ENCODE data around the gene MYO1D.

The MYO1D gene

DNA sequence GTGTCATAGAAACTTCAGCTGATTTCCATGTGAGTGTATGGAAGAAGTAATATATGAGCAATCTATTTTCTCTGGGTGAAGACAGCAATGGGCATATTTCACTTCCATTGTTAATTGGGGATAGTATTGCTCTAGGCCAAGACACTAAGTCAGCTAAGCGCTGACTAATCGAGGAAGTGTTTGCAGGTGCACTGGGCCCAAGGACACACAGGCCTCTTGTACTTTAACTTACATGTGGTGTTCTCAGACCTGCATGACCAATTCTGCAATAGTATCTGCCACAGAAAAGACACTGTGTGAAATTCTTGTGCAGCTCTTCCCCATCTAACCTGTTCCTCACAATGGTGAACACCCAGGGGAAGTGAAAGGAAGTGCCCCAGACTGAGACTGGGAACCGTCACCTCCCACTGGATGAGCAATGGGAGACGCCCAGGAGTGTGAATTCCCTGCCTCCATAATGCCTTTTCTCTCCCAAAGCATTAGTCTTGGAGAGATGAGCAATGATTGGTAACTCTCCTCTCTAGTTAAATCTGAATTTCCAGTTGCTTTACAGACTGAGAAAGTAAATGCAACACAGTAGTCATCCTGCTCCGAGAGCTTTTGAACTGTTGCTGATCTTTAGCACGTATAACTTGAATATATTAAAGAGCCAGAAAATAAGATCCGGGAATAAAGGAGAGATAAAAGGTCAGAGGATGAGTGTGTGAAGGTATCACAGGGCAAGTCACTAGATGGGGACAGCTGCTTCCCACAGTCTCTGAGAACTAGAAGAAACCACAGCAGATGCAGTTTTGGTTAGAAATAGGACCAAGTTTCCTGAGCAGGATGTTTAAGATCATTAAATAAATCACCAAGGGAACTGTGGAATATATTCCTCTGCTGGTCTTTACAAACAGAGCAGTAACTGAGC is 307.5 kb downstream of the MYO1D start:
- Histone ChIP-seq H3K27me3 (replicated peaks) (no peaks in the 10 kb centered on the region), H3K36me3 (replicated peaks) (no peaks in the 10 kb centered on the region), H3K27ac (no peak overlapping the region), H3K4me3 (ENCODE audit: low read depth, low read length) (no peak overlapping the region)
- DNase-seq: no peak
- TF ChIP-seq, protein P1, sequence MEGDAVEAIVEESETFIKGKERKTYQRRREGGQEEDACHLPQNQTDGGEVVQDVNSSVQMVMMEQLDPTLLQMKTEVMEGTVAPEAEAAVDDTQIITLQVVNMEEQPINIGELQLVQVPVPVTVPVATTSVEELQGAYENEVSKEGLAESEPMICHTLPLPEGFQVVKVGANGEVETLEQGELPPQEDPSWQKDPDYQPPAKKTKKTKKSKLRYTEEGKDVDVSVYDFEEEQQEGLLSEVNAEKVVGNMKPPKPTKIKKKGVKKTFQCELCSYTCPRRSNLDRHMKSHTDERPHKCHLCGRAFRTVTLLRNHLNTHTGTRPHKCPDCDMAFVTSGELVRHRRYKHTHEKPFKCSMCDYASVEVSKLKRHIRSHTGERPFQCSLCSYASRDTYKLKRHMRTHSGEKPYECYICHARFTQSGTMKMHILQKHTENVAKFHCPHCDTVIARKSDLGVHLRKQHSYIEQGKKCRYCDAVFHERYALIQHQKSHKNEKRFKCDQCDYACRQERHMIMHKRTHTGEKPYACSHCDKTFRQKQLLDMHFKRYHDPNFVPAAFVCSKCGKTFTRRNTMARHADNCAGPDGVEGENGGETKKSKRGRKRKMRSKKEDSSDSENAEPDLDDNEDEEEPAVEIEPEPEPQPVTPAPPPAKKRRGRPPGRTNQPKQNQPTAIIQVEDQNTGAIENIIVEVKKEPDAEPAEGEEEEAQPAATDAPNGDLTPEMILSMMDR (IDR thresholded peaks at IDR 0.05; ENCODE audit: low read depth, low read length, missing control alignments): no peak
- in situ Hi-C loops (cut with HindIII; ENCODE audit: low pct_ligation_motif_present, low sequenced_read_pairs): no loop called here

DNA sequence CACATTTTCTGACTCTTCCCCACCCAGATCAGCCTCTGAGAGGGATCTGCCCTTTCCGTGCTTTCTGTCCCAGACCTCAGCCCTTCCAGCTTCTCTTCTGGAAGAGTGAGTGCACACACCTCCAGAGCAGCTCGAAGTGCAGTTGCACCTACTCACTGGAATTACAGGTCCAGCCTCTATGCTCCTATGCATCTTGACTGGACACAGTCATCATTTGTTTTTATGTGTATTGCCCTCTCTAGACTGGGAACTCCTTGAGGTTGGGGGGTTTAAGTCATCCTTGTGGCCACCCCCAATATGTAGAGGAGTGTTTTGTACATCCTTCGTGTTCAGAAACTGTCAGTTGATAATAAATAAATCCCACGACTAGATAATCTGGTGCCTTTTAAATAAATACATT is 308.2 kb downstream of the MYO1D start:
- in situ Hi-C loops (cut with HindIII; ENCODE audit: low pct_ligation_motif_present, low sequenced_read_pairs): no loop called here
- no peak for DNase-seq
- Histone ChIP-seq H3K4me3 (ENCODE audit: low read depth, low read length) (no peak overlapping the region), H3K27ac (no peak overlapping the region), H3K36me3 (replicated peaks) (no peaks in the 10 kb centered on the region), H3K27me3 (replicated peaks) (no peaks in the 10 kb centered on the region)
- TF ChIP-seq, protein P1 (IDR thresholded peaks at IDR 0.05; ENCODE audit: low read depth, low read length, missing control alignments): no peak

DNA sequence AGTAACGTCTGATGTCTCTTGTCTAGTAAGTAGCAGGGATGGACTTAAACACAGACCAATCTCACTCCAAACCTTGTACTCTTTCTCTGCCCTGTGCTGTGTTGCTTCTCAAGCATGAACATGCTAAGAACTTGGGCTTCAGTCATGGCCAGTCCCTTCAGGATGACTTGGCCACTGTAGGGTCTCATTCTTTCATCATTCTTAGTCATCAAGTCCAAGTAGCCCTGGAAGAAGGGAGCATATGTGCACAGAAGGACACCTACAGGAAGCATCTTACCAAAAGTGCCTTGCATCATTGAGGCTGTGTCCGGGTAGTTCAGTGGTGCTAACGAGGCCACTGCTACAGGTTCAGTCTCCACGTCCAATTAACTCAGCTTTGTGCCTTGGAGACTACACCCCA is 309.4 kb downstream of the MYO1D start:
- no peaks in the 10 kb centered on the region for H3K36me3 ChIP-seq (replicated peaks)
- in situ Hi-C loops (cut with HindIII; ENCODE audit: low pct_ligation_motif_present, low sequenced_read_pairs): no loop called here
- no peak overlapping the region for H3K27ac ChIP-seq
- H3K27me3 ChIP-seq (replicated peaks): no peaks in the 10 kb centered on the region
- H3K4me3 ChIP-seq (ENCODE audit: low read depth, low read length): no peak overlapping the region
- TF ChIP-seq, protein P1 (IDR thresholded peaks at IDR 0.05; ENCODE audit: low read depth, low read length, missing control alignments): no peak
- no peak for DNase-seq

DNA sequence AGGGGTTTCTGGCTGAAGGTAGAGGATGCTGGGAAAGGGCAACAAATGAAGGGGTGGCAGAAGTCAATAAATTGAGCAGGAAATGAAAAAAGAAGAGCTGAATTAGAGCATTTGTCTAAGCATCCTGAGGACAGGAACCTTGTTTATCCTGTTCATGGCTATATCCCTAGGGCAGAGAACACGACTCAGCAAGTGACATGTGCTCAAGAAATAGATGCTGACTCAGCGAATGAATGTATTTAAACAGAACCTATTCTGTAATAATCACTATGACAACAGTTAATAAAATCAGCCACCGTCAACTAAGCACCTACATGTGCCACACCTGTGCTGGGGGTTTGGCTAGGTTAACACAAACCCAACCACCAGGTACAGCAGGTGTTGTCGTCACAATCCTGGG is 309.8 kb downstream of the MYO1D start:
- TF ChIP-seq, protein P1 (IDR thresholded peaks at IDR 0.05; ENCODE audit: low read depth, low read length, missing control alignments): no peak
- in situ Hi-C loops (cut with HindIII; ENCODE audit: low pct_ligation_motif_present, low sequenced_read_pairs): no loop called here
- Histone ChIP-seq H3K27ac (no peak overlapping the region), H3K27me3 (replicated peaks) (no peaks in the 10 kb centered on the region), H3K4me3 (ENCODE audit: low read depth, low read length) (no peak overlapping the region), H3K36me3 (replicated peaks) (no peaks in the 10 kb centered on the region)
- no peak for DNase-seq

DNA sequence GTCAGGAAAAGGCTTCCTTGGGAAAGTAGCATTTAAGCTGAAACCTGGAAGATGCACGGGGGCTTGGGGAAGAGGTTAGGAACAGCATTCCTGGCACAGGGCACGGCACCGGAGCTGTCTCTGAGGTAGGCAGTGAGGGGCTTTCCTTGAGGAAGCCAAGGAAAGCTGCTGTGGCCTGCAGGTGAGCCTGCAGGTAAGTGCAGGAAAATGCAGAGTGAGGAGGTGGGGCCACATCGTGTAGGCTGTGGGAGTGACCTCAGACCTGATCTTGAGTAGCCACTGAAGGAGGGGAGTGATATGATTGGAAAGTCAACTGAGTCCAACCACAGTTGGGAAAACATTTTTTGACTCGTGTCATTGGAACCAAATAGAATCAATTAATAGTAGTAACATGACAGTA is 310.6 kb downstream of the MYO1D start:
- no peaks in the 10 kb centered on the region for H3K36me3 ChIP-seq (replicated peaks)
- no peaks in the 10 kb centered on the region for H3K27me3 ChIP-seq (replicated peaks)
- TF ChIP-seq, protein P1 (IDR thresholded peaks at IDR 0.05; ENCODE audit: low read depth, low read length, missing control alignments): no peak
- in situ Hi-C loops (cut with HindIII; ENCODE audit: low pct_ligation_motif_present, low sequenced_read_pairs): no loop called here
- no peak overlapping the region for H3K4me3 ChIP-seq (ENCODE audit: low read depth, low read length)
- H3K27ac ChIP-seq: no peak overlapping the region
- no peak for DNase-seq

All from brain microvascular endothelial cell (primary cell).